Caco-2 (cell line): ENCODE results near the gene PTPN12. TPM values are rescaled to one million over a fixed set of nuclear protein-coding genes. Genes with fewer than 3 reads are reported as not detected.

Experiments
- Bru-seq: library from RNA; stranded (reverse); fragments of 400-500 nt; gene quantifications from one replicate; lab custom pipeline; 2021; lab: Mats Ljungman, UMichigan
- BruChase-seq, 2 experiments: library from RNA; stranded (reverse); fragments of 400-500 nt; gene quantifications; one replicate each; lab custom pipeline; 2021; lab: Mats Ljungman, UMichigan
- BruUV-seq: library from RNA; stranded (reverse); fragments of 400-500 nt; replicated peaks from 2 replicates; lab custom pipeline; 2021; lab: Mats Ljungman, UMichigan
- CTCF ChIA-PET: fragments of 300-600 bp; sonication (Branson Sonifier 250); formaldehyde crosslinking; loops from one replicate; lab custom pipeline; 2022; ENCODE audit warnings: antibody characterized with exemption; lab: Charles Lee
- POLR2A ChIA-PET: fragments of 300-600 bp; sonication (Branson Sonifier 250); formaldehyde crosslinking; loops from one replicate; lab custom pipeline; 2022; ENCODE audit warnings: antibody characterized with exemption; lab: Charles Lee
- DNase-seq, 2 experiments: peaks; one replicate each; pipeline versions ENCODE4 v3.0.0 to v3.0.0-alpha.2; 2020 to 2022
- H3K27me3 ChIP-seq: replicated peaks from 2 replicates; pipeline ENCODE4 v1.6.0; 2011; ENCODE audit warnings: low read length; ENCODE audit not compliant: control insufficient read depth, insufficient read depth
- H3K36me3 ChIP-seq: 2 replicates; pipeline ENCODE4 v1.5.1; 2011; ENCODE audit warnings: low read length; ENCODE audit not compliant: control insufficient read depth, insufficient read depth
- H3K4me1 ChIP-seq: fragments of 250-450 bp; sonication (Bioruptor Pico); 2 replicates; pipeline ENCODE4 v1.5.1; 2020; ENCODE audit warnings: mild to moderate bottlenecking
- H3K4me3 ChIP-seq: 2 replicates; pipeline ENCODE4 v1.5.1; 2011; ENCODE audit warnings: low read depth, mild to moderate bottlenecking, control low read depth, low read length
- H3K9me3 ChIP-seq: fragments of 250-450 bp; sonication (Bioruptor Pico); 2 replicates; pipeline ENCODE4 v1.5.1; 2020; ENCODE audit warnings: mild to moderate bottlenecking, moderate library complexity
- H3K27ac Mint-ChIP-seq: one replicate; pipeline ENCODE4 v1.8.0; 2022; ENCODE audit warnings: mixed read lengths; ENCODE audit not compliant: unreplicated experiment
- H3K27me3 Mint-ChIP-seq: one replicate; pipeline ENCODE4 v1.8.0; 2022; ENCODE audit warnings: mixed read lengths; ENCODE audit not compliant: insufficient read depth, unreplicated experiment
- H3K36me3 Mint-ChIP-seq: one replicate; pipeline ENCODE4 v1.8.0; 2022; ENCODE audit warnings: mild to moderate bottlenecking, mixed read lengths; ENCODE audit not compliant: insufficient read depth, unreplicated experiment
- H3K4me1 Mint-ChIP-seq: one replicate; pipeline ENCODE4 v1.8.0; 2022; ENCODE audit warnings: low read depth, mixed read lengths; ENCODE audit not compliant: unreplicated experiment
- H3K4me3 Mint-ChIP-seq: one replicate; pipeline ENCODE4 v1.8.0; 2022; ENCODE audit warnings: mild to moderate bottlenecking, moderate library complexity, mixed read lengths; ENCODE audit not compliant: unreplicated experiment
- H3K9me3 Mint-ChIP-seq: one replicate; pipeline ENCODE4 v1.8.0; 2022; ENCODE audit warnings: mixed read lengths; ENCODE audit not compliant: unreplicated experiment
- intact Hi-C: fragments of 100-400 bp; cut with micrococcal nuclease; formaldehyde crosslinking; loops from one replicate; pipeline ENCODE4 v1.10.0; 2022; ENCODE audit not compliant: unreplicated experiment
- long read RNA-seq: library from polyadenylated mRNA; stranded (forward); transcript quantifications from one replicate; pipeline ENCODE4 v2.0.0, GENCODE V29; 2022
- total RNA-seq: library from RNA; stranded (reverse); gene quantifications from 2 replicates; pipeline ENCODE4 v1.2.3, GENCODE V29; 2022
- TF ChIP-seq, protein P1 (sequence below), 2 experiments: fragments of 200-600 bp in 1 of 2; IDR thresholded peaks; 1 replicate in 1 of 2; 2 replicates in 1 of 2; pipeline versions ENCODE4 v1.5.1 to v1.8.0; 2011 to 2022; ENCODE audit warnings: antibody characterized with exemption in 1 of 2, control low read depth in 1 of 2, inconsistent platforms in 1 of 2, low read depth in 1 of 2, low read length in 1 of 2, mild to moderate bottlenecking in 1 of 2, moderate library complexity in 1 of 2; ENCODE audit not compliant: insufficient read depth in 1 of 2, severe bottlenecking in 1 of 2, unreplicated experiment in 1 of 2

PTPN12 gene
- total RNA-seq: 67.1 and 74.8 TPM in 2 replicates
- Bru-seq, nascent RNA: percentile 91 among the genes with signal in this experiment
- BruChase-seq, experiment 1, labeled RNA remaining after a 2-hour chase: percentile 86 among the genes with signal in this experiment
- percentile 84 among the genes with signal in this experiment for BruChase-seq, experiment 2, labeled RNA remaining after a 6-hour chase
- long read RNA-seq, transcript PTPN12-201 (18 exons, 3,406 nt): major isoform, 7 of 21 reads
- long read RNA-seq, partial matches to known transcripts: 7 of 21 reads
- long read RNA-seq, other reads (novel, unspliced or antisense): 4 of 21 reads

DNA sequence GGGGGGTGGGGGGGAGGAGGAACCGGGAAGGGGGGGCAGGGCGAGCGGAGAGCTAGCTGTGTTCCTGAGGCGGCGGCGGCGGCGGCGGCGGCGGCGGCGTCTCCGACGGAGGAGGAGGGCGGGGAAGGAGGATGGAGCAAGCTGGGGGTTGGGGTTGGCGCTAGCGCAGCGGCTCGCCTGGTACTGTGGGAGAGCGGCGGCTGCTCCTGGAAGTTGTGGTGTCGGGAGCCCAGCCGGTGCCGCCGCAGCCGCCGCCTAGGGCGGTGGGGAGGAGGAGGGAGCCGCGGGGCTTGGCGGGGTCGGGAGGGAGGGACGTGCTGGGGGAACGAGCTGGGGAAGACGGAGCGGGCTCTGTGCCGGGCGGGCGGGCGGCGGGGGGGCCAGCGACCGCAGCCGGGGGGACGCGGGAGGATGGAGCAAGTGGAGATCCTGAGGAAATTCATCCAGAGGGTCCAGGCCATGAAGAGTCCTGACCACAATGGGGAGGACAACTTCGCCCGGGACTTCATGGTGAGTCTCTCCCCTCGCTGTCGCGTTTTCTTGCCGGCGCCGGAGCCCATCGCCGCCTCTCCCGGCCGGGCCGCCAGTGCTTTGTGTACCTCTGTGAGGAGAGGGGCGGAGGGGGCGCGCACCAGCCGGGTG is at the start of gene PTPN12:
TSS of gene PTPN12 (plus strand) at position 160 of the 642 bp plus-strand sequence. CDS start at position 412, 252 bp downstream.
- Histone ChIP-seq H3K9me3 (no peaks in the 10 kb centered on the region), H3K4me1 (peaks cover 12% of the 10 kb centered on the region; the same call in 1 of the 2 replicates), H3K27me3 (no peaks in the 10 kb centered on the region), H3K4me3 (peak within 1 kb of the TSS; percentile 56), H3K36me3 (no peaks in the 10 kb centered on the region)
- H3K9me3 Mint-ChIP-seq: no peaks in the 10 kb centered on the region
- TF ChIP-seq, protein P1, sequence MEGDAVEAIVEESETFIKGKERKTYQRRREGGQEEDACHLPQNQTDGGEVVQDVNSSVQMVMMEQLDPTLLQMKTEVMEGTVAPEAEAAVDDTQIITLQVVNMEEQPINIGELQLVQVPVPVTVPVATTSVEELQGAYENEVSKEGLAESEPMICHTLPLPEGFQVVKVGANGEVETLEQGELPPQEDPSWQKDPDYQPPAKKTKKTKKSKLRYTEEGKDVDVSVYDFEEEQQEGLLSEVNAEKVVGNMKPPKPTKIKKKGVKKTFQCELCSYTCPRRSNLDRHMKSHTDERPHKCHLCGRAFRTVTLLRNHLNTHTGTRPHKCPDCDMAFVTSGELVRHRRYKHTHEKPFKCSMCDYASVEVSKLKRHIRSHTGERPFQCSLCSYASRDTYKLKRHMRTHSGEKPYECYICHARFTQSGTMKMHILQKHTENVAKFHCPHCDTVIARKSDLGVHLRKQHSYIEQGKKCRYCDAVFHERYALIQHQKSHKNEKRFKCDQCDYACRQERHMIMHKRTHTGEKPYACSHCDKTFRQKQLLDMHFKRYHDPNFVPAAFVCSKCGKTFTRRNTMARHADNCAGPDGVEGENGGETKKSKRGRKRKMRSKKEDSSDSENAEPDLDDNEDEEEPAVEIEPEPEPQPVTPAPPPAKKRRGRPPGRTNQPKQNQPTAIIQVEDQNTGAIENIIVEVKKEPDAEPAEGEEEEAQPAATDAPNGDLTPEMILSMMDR (IDR thresholded peaks at IDR 0.05; ENCODE audit: insufficient read depth in 1 of 2, low read depth in 1 of 2, low read length in 1 of 2, severe bottlenecking in 1 of 2, unreplicated experiment in 1 of 2): no peak
- peak in 1 of 2 experiments; percentile 48 for DNase-seq
- no TSS peak for BruUV-seq
- ChIA-PET POLR2A (interaction anchor here (0.6 to 1.3 kb wide), 7 partner anchors 9 to 205 kb away, joined by 3 to 11 read pairs (median 6); no protein-coding TSS in a partner anchor), CTCF (no interaction called here)
- intact Hi-C loops: no loop called here
- H3K4me1 Mint-ChIP-seq: peaks cover 15% of the 10 kb centered on the region
- peak within 1 kb of the TSS; percentile 88 for H3K4me3 Mint-ChIP-seq
- no peaks in the 10 kb centered on the region for H3K27me3 Mint-ChIP-seq
- H3K36me3 Mint-ChIP-seq: peaks cover 13% of the 10 kb centered on the region
- H3K27ac Mint-ChIP-seq: peak within 1 kb of the TSS; percentile 94

DNA sequence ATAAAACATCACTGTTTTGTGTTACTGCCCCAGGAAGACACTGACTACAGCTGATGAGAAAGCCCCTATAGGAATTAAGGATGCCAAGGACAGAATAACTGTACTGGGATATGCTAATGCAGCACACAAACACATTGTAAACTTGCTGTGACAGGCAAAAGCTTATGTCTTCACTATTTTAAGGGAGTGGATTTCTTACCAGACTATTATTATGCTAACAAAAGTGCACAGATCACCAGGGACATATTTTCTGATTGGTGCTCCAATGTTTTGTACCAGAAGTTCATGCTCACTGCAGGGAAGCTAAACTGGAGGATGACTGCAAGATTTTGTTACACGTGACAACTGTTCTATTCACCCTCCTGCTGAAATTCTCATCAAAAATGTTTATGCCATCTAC is 48.1 kb upstream of the PTPN12 start:
- no TSS peak for BruUV-seq
- no peak overlapping the region for H3K27ac Mint-ChIP-seq

DNA sequence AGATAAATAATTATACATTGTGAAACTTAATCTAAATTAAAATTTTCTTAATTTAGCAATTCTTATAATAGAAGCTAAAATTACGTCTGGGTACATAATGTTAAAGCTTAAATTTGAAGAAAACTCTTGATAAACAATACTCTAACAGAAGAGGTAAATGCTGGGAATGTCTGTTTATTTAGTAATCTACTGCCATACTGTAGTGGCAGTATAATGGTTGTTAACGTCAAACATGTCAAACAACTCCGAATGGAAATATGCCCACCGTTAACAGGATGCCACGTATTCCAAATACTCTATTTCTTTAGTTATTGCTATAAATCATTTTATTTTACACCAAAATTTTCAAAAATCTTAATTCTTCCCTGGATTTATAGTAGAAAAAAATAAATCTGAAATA is 40.0 kb upstream of the PTPN12 start:
- TF ChIP-seq, protein P1 (IDR thresholded peaks at IDR 0.05; ENCODE audit: insufficient read depth in 1 of 2, low read depth in 1 of 2, low read length in 1 of 2, severe bottlenecking in 1 of 2, unreplicated experiment in 1 of 2): no peak
- H3K4me3 ChIP-seq: no peak overlapping the region
- CTCF ChIA-PET: no interaction called here
- H3K36me3 ChIP-seq: no peaks in the 10 kb centered on the region
- H3K27ac Mint-ChIP-seq: no peak overlapping the region
- H3K27me3 ChIP-seq: no peaks in the 10 kb centered on the region
- peaks cover 9% of the 10 kb centered on the region for H3K4me1 Mint-ChIP-seq
- H3K9me3 Mint-ChIP-seq: peaks cover 32% of the 10 kb centered on the region
- no peak for DNase-seq
- BruUV-seq: no TSS peak
- H3K4me3 Mint-ChIP-seq: no peak overlapping the region
- H3K9me3 ChIP-seq: peaks cover 15% of the 10 kb centered on the region
- POLR2A ChIA-PET: no interaction called here
- H3K27me3 Mint-ChIP-seq: no peaks in the 10 kb centered on the region
- H3K4me1 ChIP-seq: no peaks in the 10 kb centered on the region
- H3K36me3 Mint-ChIP-seq: no peaks in the 10 kb centered on the region
- intact Hi-C loops: no loop called here

More for the DNA sequence above, 48.1 kb upstream of the PTPN12 start:
- H3K9me3 ChIP-seq: peaks cover 3% of the 10 kb centered on the region
- Mint-ChIP-seq H3K4me1 (peaks cover 7% of the 10 kb centered on the region), H3K36me3 (peaks cover 3% of the 10 kb centered on the region), H3K27me3 (no peaks in the 10 kb centered on the region), H3K9me3 (peaks cover 14% of the 10 kb centered on the region), H3K4me3 (no peak overlapping the region)
- no peak for DNase-seq
- intact Hi-C loops: no loop called here
- H3K4me3 ChIP-seq: no peak overlapping the region
- no peaks in the 10 kb centered on the region for H3K36me3 ChIP-seq
- CTCF ChIA-PET: no interaction called here
- H3K27me3 ChIP-seq: no peaks in the 10 kb centered on the region
- TF ChIP-seq, protein P1 (IDR thresholded peaks at IDR 0.05; ENCODE audit: insufficient read depth in 1 of 2, low read depth in 1 of 2, low read length in 1 of 2, severe bottlenecking in 1 of 2, unreplicated experiment in 1 of 2): no peak
- POLR2A ChIA-PET: no interaction called here
- H3K4me1 ChIP-seq: no peaks in the 10 kb centered on the region
